ENCODE measurements around the gene ABHD12.
A peak's percentile ranks its signal among the peaks of the same experiment; 100 is the strongest.
"Not testable (repeated sequence)": the region's sequence is repeated elsewhere in the genome, so short reads cannot be mapped to it uniquely, and the experiment has no call there.

Gene ABHD12

DNA sequence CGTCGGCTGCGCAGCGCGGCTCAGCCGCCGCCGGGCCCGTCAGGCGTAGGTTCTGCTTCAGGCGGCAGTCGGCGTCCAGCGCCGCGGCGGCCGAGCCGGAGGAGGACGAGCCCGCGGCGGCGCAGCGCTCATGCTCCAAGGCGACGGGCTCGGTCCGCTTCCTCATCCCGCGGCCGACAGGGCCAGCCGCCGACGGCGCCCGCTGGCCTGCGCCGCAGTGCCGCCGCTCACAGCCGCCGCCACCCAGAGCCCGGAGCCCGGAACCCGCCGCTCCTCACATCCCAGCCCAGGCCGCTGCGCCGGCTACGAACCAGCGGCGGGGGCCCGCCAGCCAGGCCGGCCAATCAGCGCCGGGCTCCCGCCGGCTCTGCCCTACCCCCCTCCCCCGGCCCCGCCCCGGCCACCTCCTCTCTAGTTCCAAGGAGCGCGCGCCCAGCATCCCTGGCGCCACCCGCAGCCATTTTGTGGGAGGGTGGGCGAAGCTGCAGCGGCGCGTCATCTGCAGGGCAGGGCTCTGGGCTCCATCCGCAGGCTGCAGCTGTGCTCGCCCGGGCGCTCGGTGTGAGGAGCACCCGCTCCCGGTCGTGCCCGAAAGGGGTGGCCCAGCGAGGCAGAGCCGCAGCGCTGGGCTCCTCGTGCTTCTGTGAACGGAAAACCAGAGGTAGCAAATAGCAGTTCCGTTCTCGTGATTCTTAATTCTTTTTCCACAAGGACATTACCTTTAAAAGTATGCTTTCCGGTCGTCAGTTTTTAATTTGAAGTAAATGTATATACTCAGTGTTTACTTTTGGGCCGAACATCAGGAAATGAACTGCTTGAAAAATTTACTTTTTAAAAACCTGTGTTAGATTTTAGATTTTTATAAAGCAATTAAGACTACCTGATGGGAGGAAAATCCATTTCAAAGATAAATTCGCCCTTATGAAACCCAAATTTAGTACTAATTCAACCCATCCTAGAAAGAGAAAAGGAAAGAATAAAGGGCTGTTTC is at the start of gene ABHD12:
ABHD12 (minus strand) TSS at position 298 of the 991 bp plus-strand sequence; CDS start at position 166, 132 bp downstream.
- peak; percentile 99 for DNase-seq

DNA sequence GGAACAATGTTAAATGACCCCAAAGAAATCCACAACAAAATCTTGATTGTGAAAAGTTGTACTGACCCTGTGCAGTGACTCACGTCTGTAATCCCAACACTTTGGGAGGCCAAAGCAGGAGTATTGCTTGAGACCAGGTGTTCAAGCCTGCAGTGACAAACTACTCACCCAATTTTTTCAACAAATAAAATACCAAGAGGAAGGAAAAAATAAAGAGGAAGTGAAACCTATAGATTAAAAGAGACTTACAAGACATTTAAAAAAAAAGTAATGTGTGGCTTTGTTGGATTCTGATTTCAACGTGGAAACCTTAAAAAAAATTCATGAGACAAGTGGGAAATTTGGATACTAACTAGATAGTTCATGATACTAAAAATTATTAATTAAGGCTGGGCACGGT is 48.7 kb upstream of the ABHD12 start:
- no peak for DNase-seq

DNA sequence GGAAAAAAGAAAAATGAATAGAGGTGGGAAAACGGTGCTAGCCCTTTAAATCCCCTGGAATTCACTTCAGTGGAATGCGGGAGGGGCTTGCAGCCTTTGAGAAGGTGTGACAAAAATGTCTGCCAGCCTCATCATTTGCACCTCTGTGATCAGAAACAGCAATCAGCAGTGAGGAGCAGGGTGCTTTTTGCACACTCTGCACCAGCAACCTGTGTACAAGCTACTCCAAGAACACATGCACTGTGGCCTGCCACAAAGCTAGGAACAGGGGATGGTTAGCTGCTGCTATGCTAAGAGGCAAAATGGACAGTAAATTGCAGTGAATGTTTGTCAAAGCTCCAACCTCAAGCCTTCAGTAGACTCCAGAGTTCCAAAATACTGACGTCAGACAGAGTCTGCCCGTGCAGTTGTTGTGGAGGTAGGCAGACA is 46.5 kb upstream of the ABHD12 start:
- no peak for DNase-seq

DNA sequence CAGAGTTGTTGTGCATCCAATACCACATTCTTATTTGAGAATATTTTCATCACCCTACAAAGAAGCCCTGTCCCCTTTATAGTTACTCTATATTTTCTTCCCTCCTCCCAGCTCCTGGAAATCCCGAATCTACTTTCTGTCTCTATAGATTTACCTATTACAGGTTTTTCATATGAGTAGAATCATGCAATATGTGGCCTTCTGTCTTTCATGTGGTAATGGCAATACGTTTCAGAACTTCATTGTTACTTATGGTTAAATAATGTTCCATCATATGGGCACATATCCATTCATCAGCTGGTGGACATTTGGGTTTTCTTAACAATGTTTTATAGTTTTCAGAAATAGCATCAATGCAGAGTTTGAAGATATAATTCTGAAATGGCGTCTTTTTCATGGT is 33.9 kb upstream of the ABHD12 start:
- DNase-seq, result no peak

DNA sequence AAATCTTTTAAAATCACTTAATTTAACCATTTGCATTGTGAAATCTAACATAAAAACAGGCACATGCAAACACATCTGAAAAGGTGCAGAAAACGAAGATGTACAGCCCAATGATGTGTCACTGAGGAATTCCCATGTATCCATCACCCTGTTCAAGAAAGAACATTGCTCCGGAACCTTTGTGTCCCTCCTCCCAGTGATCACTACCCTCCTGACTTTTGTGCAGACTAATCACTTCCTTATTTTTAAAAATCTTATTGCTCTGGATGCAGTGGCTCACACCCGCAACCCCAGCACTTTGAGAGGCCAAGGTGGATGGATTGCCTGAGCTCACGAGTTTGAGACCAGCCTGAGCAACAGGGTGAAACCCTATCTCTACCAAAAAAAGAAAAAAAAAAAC is 31.4 kb upstream of the ABHD12 start:
- no peak for DNase-seq

DNA sequence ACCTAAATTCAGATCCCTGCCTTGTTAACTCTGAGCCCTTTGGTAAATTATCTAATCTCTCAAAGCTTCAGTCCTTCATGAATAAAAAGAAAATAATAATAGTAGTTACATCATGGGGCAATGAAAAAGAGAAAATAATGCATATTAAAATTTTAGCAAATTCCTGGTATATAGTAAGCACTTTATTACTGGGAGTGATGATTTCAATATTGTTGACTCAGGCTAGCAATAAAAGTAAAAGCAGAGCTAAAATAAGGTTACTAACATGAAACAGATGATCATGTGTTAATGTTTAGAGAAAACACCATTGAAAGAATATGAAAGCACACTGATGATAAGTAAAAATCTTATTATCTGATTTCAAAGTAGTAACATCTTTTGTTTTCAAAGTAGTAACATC is 30.5 kb upstream of the ABHD12 start:
- no peak for DNase-seq

DNA sequence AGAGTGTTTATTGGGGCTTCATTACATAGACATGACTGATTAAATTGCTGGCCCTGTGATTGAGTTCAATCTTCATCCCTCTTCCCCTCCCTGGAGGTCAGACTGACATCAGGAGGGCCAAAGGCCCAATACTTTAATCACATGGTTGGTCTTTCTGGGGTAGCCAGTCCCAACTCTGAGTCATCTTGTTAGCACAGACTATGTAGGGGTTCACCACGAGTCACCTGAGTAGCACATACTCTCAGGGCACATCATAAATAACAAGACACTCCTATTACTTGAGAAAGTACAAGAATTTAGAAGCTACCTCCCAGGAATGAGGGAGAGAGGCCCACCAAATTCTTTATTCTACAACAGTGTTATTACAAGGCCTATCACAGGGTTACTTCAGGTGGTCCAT is 28.1 kb upstream of the ABHD12 start:
- no peak for DNase-seq

DNA sequence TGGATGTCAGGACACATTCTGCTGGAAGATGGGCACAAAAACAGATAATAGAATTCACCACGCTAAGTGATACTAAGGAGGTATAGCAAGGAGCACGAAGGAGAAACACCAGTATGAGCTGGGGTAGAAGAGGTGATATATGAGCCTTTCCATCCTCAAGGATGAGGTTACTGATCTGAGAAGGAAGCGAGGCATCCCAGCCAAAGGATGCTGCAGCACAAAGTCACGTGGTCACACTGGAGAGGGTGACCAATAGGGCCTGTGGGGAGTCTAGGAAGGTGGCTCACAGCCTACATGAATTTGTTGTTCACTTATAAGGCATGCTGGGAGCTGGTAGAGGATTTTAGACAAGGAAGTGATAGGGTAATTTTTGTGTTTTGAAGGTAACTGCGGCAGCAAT is 18.3 kb upstream of the ABHD12 start:
- DNase-seq, result no peak

DNA sequence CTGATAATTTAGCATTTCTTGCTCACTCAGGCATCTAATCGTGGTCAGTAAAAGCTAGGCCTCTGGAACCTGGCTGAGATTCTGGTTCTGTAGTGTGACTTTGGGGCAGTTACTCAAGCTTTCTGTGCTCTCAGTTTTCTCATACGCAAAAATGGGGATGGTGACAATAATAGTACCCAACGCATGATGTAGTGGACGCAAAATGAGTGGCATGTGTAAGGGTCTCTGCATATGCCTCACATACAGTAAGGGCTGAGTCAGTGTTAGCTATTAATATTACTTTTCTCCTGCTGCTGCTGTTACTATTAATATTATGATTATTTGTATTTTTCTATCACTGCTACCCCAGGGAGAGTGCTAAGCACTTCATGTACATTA is 17.5 kb upstream of the ABHD12 start:
- peak; percentile 32 for DNase-seq

DNA sequence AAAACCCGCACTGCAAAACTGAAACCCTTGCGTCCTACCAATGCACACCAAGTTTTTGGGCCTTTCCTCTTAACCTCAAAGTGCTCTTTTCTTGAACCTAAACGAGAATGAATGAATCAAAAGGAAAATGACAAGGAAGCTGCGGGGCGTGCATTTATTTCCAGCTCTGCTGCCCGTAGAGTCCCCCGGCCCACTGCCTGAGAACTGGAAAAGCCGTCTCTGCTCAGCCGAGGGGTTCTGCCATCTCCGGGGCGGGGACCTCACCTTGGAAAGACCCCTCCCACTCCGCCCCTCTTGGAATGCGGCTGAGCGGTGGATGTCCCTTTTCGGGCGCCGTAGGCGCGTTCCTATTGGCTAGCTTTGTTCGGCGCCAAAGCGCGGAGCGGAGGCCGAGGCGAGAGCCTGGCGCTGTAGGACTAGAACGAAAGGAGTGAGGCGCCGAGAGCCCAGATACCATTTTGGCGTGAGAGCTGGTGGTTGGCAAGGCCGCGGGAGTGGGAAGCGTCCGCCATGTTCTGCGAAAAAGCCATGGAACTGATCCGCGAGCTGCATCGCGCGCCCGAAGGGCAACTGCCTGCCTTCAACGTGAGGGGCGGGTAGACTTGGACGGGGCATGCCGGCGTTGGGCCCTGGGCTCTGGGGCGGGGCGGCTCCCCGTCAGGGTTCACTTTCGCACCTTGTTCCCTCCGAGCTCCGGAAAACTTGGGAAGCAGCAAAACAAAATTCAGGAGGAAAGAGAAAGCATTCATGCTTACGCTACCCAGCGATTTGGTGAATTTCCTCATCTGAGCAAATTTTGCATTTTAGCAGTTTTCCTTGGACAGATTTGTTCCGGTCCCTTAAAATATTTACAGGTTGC is 16.9 kb upstream of the ABHD12 start, which contains the start of gene GINS1:
GINS1 (plus strand) TSS at position 363 of the 859 bp plus-strand sequence; CDS start at position 511, 148 bp downstream.
- DNase-seq, result peak; percentile 98

DNA sequence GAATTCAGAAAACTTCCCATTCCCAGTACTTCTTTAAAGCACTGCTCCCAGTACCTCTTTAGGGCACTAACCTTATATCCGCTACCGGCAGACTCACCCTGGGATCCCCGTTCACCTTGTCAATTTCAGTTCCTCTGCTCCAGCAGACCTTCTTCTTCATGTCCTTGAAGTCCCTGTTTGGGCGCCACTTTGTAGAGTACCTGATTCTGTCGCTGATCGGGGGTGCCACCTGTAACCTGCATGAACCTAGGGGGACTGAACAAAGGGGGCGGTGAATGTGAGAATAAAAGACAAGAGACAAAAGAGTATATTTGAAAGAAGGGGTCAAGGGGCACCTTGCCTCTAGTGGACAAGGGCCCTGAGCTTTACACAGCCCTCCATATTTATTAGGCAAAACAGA is 11.9 kb upstream of the ABHD12 start:
- peak; percentile 18 for DNase-seq

DNA sequence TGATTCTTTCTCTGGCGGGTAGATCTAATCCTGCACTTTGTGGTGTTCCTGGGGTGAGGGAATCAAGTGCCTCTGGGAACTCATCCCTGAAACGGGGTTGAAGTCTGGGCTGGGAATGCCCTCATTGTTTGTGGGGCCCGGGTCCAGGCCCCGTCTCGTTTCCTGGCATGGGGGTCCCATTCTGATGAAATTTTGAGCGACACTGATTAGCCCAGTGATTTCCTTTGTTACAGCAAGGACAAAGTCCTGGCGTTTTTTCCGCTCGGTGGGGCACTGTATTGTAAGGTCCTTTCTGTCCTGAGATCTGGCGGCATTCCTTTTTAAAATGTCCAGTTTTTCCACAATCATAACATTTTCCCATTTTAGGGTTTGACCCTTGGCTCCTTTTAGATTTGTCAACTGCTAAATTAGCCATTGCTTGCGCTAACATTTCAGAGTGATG is 9.7 kb upstream of the ABHD12 start:
- not testable (repeated sequence) for DNase-seq

DNA sequence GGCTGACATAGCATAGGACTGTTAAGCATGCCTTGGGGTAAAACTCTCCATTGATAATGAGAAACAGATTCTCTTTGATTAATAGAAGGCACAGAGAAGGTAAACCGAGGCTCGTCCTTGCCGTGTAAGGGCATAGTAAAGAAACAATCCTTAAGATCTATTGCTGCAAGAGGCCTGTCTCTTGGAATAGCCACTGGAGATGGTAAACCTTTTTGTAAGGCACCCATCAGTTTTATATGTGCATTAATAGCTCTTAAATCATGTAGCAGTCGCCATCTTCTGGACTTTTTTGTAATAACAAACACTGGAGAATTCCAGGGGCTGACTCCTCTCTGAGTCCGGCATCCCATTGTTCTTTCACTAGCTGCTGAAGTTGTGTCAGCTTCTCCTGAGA is 8.4 kb upstream of the ABHD12 start:
- DNase-seq, result peak; percentile 83

DNA sequence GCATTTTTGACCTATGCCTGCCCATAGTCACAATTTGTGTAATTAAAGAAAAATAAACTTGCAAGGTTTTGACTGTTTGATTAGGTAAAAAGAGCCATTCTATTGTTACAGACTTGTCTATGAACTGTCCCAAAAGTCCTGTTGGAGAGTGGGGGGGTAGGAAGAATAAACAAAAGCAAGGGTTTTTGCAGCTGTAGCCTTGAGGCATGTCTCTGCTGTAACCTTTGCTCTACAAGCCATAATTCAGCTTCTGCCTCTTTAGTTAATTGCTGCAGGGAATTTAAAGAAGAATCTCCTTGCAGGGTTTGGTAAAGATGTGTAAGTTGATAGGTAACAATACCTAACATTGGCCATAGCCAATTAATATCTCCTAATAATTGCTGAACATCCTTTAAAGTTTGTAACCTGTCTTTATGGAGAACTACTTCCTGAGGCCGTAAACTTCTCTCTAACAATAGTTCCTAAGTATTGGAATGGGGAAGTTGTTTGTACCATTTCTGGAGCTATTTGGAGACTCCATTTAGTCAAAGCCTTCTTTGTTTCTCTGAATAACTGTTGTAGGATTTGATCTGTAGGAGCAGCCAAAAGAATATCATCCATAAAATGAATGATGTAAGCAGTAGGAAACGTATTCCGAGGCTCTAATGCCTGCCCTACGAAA is 7.9 kb upstream of the ABHD12 start:
- DNase-seq, result peak; percentile 59

DNA sequence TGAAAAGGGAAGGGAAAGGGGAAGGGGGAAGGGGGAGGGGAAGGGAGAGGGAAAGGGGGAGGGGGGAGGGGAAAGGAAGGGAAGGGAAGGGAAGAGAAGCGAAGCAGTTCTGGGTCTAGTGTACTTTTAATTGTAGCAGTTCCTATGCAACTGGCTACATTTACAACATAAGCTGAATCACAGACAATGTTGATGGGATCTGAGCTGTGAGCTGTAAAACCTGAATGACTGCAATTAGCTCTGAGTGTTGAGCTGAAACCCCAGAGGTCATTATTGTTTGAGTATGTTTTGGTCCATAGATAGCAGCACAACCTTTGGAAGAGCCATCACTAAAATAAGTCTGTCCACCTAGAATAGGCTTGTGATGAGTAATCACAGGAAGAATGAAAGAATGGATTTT is 7.2 kb upstream of the ABHD12 start:
- DNase-seq, result peak; percentile 63

DNA sequence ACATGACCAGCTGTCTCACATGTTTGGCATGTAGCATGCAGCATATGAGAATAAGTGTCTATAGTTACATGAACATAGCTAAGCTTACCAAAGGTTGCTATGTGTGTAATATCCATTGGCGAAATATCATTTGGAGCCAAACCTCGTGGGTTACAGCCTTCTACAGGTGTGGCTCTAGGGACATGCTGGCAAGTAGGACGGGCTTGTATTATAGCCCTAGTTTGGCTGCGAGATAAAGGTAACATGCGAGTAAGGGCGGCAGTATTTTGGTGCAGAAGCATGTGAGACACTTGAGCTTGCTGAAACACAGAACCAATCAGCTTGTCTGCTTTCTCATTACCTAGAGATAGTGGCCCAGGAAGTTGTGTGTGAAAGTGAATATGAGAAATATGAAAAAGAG is 6.5 kb upstream of the ABHD12 start:
- DNase-seq, result no peak

DNA sequence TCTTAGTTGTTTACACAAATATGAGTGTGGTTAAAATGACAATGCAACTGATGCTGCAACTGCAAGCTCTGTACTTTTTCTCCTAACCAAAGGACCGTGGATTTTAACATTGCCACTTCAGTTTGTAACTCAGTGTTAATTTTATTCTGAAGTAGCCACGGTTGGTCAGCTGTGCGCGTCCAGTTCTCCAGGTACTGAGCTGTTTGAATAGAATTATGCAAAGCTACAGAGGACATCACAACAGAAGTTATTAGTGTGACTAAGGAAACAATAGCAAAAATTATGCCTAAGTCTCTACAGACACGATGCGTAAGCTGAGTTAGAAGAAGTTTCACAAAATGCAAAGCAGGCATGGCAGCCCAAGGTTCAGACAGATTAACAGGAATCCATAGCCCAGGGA is 4.4 kb upstream of the ABHD12 start:
- DNase-seq, result no peak

DNA sequence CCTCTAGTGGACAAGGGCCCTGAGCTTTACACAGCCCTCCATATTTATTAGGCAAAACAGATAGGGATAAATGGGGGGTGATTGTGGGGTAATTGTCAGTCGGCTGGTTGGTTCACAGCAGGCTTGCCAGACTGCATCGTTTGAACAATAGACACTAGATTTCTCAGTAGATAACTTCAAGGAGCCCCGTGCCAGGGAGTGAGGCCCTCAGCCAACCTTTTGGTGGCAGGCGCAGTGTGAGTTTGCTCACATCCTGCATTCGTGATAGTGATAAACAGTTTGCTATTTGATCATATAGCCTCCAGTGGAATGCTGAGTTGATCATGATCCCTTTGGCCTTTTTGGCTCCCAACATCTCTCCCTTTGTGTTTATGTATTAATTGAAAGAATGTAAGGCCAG is 3.6 kb upstream of the ABHD12 start:
- DNase-seq, result no peak

DNA sequence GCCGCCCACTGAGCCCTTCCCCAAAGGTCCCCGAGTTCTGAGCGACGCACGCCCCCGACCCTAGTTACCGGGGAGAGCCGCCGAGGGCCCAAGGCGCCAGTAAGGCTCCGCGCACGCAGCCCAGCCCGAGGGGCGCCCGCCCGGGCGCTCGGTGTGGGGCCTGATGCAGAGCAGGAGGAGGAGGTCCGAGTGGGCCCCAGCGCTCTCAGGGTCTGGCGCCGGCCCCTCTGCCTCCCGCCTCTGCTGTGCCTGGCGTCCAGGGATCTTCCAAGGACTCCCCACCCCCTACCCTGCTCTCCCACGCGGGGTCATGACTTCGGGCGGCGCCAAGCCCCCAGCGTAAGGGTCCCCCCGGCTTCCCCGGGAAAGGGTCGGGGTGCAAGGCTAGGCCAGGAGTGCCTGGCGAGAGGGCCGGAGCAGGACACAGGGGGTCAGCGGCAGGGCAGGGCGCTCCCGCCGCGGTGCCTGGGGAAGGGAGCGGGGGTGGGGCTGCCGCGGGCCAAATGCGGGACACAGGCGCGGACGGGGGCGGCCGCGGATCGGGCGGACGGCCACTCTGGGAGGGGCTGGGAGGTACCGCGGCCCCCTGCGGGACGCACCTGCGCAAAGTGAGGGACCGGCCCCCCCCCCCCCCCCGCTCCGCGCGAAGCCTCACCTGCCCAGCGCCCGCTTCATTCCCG is 637 bp downstream of the ABHD12 start:
- DNase-seq, result peak; percentile 88

DNA sequence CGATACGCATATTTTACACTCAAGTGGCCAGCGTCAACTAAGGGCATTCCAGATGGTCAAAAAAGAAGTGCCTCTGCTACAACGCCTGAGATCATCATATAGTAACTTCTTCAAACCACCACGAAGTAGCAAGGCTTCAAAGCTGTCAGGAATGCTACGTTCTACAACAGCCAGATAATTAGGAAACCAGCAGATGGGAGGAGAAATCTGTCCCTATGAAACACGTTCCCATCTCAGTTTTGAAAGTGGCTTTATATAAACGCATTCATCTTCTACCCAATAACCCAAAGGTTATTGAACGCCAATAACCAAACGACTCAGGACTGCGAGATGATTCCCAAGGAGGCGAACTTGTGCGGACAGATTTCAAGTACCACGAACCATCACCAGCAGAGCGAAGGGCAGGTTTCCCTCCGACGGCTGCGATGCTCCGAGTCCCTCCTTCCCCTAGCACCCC is 1.2 kb downstream of the ABHD12 start:
- peak; percentile 75 for DNase-seq

DNA sequence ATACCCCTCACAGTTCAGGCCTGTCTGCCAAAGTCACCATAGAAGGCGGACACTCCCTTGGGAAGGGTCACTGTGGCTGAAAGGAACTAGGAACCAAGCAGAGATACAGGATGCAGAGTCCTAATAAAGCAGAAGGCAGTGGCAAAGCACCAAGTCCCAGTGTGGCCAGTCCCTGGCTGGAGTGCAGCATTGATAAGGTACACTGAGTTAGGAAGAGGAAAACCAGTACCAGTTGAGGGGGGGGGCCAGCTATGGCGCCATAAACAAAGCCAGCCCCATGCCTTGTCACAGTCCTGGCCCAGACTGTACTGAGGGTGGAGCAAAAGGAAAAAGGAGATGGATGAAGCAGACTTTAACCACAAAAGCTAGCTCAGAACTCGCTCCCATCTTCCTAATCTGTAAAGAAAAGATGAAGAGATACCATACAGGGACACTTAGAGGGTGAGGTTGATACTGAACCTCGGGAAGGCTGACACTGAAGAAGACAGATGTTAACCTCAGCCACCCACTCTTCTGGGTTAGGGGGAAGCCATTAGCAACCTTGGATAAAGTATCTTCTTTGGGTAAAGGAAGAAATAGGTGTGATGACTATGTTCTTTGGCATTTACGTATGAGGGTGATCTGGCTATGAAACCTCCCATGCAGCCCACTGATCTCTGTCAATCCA is 7.8 kb downstream of the ABHD12 start:
- no peak for DNase-seq

Data from NCI-H69 (cell line).